Osteocyte (in vitro differentiated cells): ENCODE data around the gene CPEB3. TPM values are rescaled to one million over a fixed set of nuclear protein-coding genes. Genes with fewer than 3 reads are reported as not detected.

ENCODE experiments used
- DNase-seq: peaks from one replicate; pipeline ENCODE4 v3.0.0; 2021; ENCODE audit warnings: mixed read lengths; ENCODE audit not compliant: unreplicated experiment; ENCODE audit errors: extremely low spot score
- H3K27ac Mint-ChIP-seq: one replicate; pipeline ENCODE4 v1.8.0; 2021; ENCODE audit warnings: mild to moderate bottlenecking, mixed read lengths; ENCODE audit not compliant: unreplicated experiment
- H3K27me3 Mint-ChIP-seq: one replicate; pipeline ENCODE4 v1.8.0; 2021; ENCODE audit warnings: mixed read lengths; ENCODE audit not compliant: unreplicated experiment
- H3K36me3 Mint-ChIP-seq: one replicate; pipeline ENCODE4 v1.8.0; 2021; ENCODE audit warnings: mixed read lengths; ENCODE audit not compliant: unreplicated experiment
- H3K4me1 Mint-ChIP-seq: one replicate; pipeline ENCODE4 v1.8.0; 2021; ENCODE audit warnings: mixed read lengths; ENCODE audit not compliant: unreplicated experiment
- H3K4me3 Mint-ChIP-seq: one replicate; pipeline ENCODE4 v1.8.0; 2021; ENCODE audit warnings: mild to moderate bottlenecking, moderate library complexity, mixed read lengths; ENCODE audit not compliant: unreplicated experiment
- H3K9me3 Mint-ChIP-seq: one replicate; pipeline ENCODE4 v1.8.0; 2021; ENCODE audit warnings: mixed read lengths; ENCODE audit not compliant: unreplicated experiment
- total RNA-seq: library from RNA; stranded (reverse); gene quantifications from 2 replicates; pipeline ENCODE4 v1.2.1, GENCODE V29; 2021
- TF ChIP-seq, protein P1 (sequence below): fragments of 200-600 bp; sonication (generic); IDR thresholded peaks from 2 replicates; pipeline ENCODE4 v1.5.0; 2021; ENCODE audit warnings: antibody characterized with exemption, mild to moderate bottlenecking, moderate library complexity

Gene CPEB3
- total RNA-seq, 1 donor from 2014 or later = 2.0 TPM

- no peak overlapping the region for H3K4me3 Mint-ChIP-seq
- no peaks in the 10 kb centered on the region for H3K27me3 Mint-ChIP-seq
- no peaks in the 10 kb centered on the region for H3K36me3 Mint-ChIP-seq
- peaks cover 13% of the 10 kb centered on the region for H3K4me1 Mint-ChIP-seq
- H3K9me3 Mint-ChIP-seq = no peaks in the 10 kb centered on the region
- DNase-seq = no peak
- TF ChIP-seq, protein P1, sequence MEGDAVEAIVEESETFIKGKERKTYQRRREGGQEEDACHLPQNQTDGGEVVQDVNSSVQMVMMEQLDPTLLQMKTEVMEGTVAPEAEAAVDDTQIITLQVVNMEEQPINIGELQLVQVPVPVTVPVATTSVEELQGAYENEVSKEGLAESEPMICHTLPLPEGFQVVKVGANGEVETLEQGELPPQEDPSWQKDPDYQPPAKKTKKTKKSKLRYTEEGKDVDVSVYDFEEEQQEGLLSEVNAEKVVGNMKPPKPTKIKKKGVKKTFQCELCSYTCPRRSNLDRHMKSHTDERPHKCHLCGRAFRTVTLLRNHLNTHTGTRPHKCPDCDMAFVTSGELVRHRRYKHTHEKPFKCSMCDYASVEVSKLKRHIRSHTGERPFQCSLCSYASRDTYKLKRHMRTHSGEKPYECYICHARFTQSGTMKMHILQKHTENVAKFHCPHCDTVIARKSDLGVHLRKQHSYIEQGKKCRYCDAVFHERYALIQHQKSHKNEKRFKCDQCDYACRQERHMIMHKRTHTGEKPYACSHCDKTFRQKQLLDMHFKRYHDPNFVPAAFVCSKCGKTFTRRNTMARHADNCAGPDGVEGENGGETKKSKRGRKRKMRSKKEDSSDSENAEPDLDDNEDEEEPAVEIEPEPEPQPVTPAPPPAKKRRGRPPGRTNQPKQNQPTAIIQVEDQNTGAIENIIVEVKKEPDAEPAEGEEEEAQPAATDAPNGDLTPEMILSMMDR = no peak
- no peak overlapping the region for H3K27ac Mint-ChIP-seq
Measured at GRCh38 chr10:92208736-92209135, 82.1 kb downstream of the CPEB3 start.

DNA sequence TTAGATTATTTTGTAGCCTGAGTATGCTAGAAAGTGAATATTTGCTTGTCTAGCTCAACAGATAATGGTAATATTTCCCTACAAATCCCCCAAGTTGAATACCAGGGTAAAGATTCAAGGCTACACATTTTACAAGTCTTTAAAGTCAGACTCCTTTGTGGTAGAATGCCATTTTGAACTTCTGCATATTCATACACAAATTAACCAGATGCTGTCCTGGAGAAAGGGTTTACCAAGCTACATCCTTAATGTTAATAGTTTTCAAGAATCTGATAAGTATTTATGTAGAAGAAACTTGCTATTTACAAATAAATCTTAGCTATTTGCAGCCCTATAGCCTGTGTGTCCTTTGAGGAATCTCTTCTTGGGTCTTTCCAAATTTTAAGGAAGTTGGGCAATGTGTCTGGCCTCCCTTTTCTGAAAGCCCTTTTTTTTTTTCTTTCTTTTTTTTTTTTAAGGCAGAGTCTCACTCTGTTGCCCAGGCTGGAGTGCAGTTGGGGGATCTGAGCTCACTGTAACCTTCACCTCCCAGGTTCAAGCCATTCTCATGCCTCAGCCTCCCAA lies 82.6 kb downstream of the CPEB3 start:
- TF ChIP-seq, protein P1 = no peak
- H3K36me3 Mint-ChIP-seq = no peaks in the 10 kb centered on the region
- H3K27me3 Mint-ChIP-seq = no peaks in the 10 kb centered on the region
- no peaks in the 10 kb centered on the region for H3K9me3 Mint-ChIP-seq
- no peak for DNase-seq
- peaks cover 13% of the 10 kb centered on the region for H3K4me1 Mint-ChIP-seq
- no peak overlapping the region for H3K27ac Mint-ChIP-seq
- H3K4me3 Mint-ChIP-seq = no peak overlapping the region

DNA sequence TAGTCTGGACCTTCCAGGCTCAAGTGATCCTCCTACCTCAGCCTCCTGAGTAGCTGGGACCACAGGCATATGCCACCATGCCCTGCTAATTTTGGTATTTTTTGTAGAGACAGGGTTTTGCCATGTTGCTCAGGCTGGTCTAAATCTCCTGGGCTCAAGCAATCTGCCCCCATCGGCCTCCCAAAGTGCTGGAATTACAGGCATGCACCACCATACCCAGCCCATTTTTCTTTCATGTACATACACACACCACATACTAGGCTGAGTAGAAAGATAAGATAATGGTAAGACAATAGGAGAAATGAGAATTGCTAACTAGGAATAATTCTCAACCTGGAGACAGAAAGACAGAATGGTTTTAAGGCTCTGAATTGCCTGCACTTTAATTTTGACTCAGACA lies 83.8 kb downstream of the CPEB3 start:
- TF ChIP-seq, protein P1 = no peak
- no peaks in the 10 kb centered on the region for H3K36me3 Mint-ChIP-seq
- H3K4me1 Mint-ChIP-seq = peaks cover 13% of the 10 kb centered on the region
- no peak overlapping the region for H3K4me3 Mint-ChIP-seq
- no peak for DNase-seq
- H3K27ac Mint-ChIP-seq = no peak overlapping the region
- H3K27me3 Mint-ChIP-seq = no peaks in the 10 kb centered on the region
- H3K9me3 Mint-ChIP-seq = no peaks in the 10 kb centered on the region

DNA sequence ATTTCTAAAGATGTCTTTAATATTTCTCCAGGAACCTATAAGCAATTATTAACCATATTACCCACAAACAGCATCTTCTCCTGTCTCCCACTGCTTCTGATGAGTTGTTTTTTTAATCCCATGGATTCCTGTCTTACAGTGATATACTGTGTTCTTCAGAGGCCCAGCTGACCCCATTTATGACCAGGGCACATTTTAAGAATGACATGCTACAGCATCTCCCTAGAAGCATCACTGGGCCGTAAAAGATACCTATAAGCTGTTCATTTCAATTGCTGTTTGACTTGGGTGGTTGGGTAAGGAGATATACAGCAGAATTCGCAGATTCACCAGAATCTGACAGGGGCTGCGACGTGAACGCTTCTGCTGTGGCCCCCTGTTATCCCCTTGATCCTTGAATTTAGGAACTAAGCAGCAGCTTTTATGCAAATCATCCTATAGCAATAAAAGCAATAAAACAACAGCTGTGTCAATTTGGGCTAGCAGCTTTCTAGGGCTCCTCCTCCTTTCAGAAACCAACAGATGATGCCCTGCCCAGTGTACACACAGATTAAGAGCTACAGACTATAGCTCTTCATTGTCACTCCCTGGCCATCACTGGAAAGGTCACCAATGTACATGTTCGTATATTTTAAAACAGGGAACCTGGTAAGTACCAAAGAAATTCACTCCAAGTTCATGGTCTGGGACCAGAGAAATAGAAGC lies 86.8 kb downstream of the CPEB3 start:
- TF ChIP-seq, protein P1 = no peak
- H3K36me3 Mint-ChIP-seq = no peaks in the 10 kb centered on the region
- no peak for DNase-seq
- H3K27me3 Mint-ChIP-seq = no peaks in the 10 kb centered on the region
- no peaks in the 10 kb centered on the region for H3K9me3 Mint-ChIP-seq
- H3K27ac Mint-ChIP-seq = no peak overlapping the region
- H3K4me1 Mint-ChIP-seq = peaks cover 2% of the 10 kb centered on the region
- no peak overlapping the region for H3K4me3 Mint-ChIP-seq

GRCh38 chr10:92202536-92202935 lies 88.3 kb downstream of the CPEB3 start:
- TF ChIP-seq, protein P1 = no peak
- Mint-ChIP-seq H3K27me3 (no peaks in the 10 kb centered on the region), H3K9me3 (no peaks in the 10 kb centered on the region), H3K27ac (no peak overlapping the region), H3K4me3 (no peak overlapping the region), H3K4me1 (no peaks in the 10 kb centered on the region), H3K36me3 (no peaks in the 10 kb centered on the region)
- no peak for DNase-seq
